GM12892 (cell line): Measurements from ENCODE around the gene MTHFD1L.

Source experiments
- POLR2A ChIP-seq: IDR thresholded peaks from 2 replicates; pipeline ENCODE4 v1.6.1; 2011; ENCODE audit warnings: low read depth, low read length, control low read depth
- TAF1 ChIP-seq: IDR thresholded peaks from 2 replicates; pipeline ENCODE4 v1.6.1; 2011; ENCODE audit warnings: low read depth, mild to moderate bottlenecking, control low read depth, low read length, borderline replicate concordance

- TF ChIP-seq POLR2A (no peak), TAF1 (no peak)
Measured at GRCh38 chr6:151069641-151070040, 204.1 kb downstream of the MTHFD1L start.
